Measurements from ENCODE around the gene MCOLN1.

- TF ChIP-seq POLR2A (IDR thresholded peaks at IDR 0.05; ENCODE audit: low read depth, low read length) (no peak), MAFK (IDR thresholded peaks at IDR 0.05; ENCODE audit: low read depth, low read length) (no peak), CTCF (conservative IDR thresholded peaks at IDR 0.05; ENCODE audit: low read depth, low read length) (no peak), USF2 (IDR thresholded peaks at IDR 0.05; ENCODE audit: low read depth, low read length) (no peak), RFX5 (IDR thresholded peaks at IDR 0.05; ENCODE audit: low read depth, low read length) (no peak), SMC3 (IDR thresholded peaks at IDR 0.05; ENCODE audit: low read depth, low read length) (no peak), BHLHE40 (IDR thresholded peaks at IDR 0.05; ENCODE audit: low read depth, low read length) (no peak), MXI1 (IDR thresholded peaks at IDR 0.05; ENCODE audit: borderline replicate concordance, low read depth, low read length) (no peak), NFE2L2 (IDR thresholded peaks at IDR 0.05; ENCODE audit: low read depth, low read length) (no peak), RAD21 (IDR thresholded peaks at IDR 0.05; ENCODE audit: low read length) (no peak), CHD1 (IDR thresholded peaks at IDR 0.05; ENCODE audit: low read depth, low read length) (no peak)
Measured at GRCh38 chr19:7556696-7557315, 34.4 kb downstream of the MCOLN1 start.

Measured in IMR-90 (cell line).